DND-41 (cell line): Measurements from ENCODE around the gene ERC2.
"Not testable (repeated sequence)": the region's sequence is repeated elsewhere in the genome, so short reads cannot be mapped to it uniquely, and the experiment has no call there.

Source experiments
- ATAC-seq: fragments of 200-7000 bp; cut with Tn5 transposase; 3 replicates; pipeline ENCODE4 v1.9.1; 2021; ENCODE audit warnings: low read depth; ENCODE audit not compliant: insufficient read depth
- DNase-seq: peaks from one replicate; pipeline ENCODE4 v3.0.0-alpha.2; 2020
- H2AFZ ChIP-seq: 2 replicates; pipeline ENCODE4 v1.6.0; 2012; ENCODE audit warnings: low read depth, low read length
- H3K27ac ChIP-seq: 2 replicates; pipeline ENCODE4 v1.5.1; 2012; ENCODE audit warnings: low read length, inconsistent platforms
- H3K27me3 ChIP-seq: fragments of 200-600 bp; sonication (generic); 2 replicates; pipeline ENCODE4 v1.6.0; 2012; ENCODE audit warnings: low read length, mild to moderate bottlenecking, inconsistent platforms; ENCODE audit not compliant: insufficient read depth, poor library complexity
- H3K36me3 ChIP-seq: 2 replicates; pipeline ENCODE4 v1.5.1; 2012; ENCODE audit warnings: low read length, inconsistent platforms; ENCODE audit not compliant: insufficient read depth
- H3K4me1 ChIP-seq: 2 replicates; pipeline ENCODE4 v1.5.1; 2012; ENCODE audit warnings: mild to moderate bottlenecking, low read length; ENCODE audit not compliant: insufficient read depth
- H3K4me2 ChIP-seq: 2 replicates; pipeline ENCODE4 v1.6.0; 2012; ENCODE audit warnings: mild to moderate bottlenecking, moderate library complexity, low read length, inconsistent platforms; ENCODE audit not compliant: insufficient read depth
- H3K4me3 ChIP-seq, 2 experiments: fragments of 200-600 bp in 1 of 2; shearing (Covaris generic) in 1 of 2; 2 replicates each; pipeline ENCODE4 v1.5.1; 2012 to 2016; ENCODE audit warnings: inconsistent platforms in 2 of 2, low read length in 2 of 2, mild to moderate bottlenecking in 2 of 2, low read depth in 1 of 2, moderate library complexity in 1 of 2
- H3K79me2 ChIP-seq: 2 replicates; pipeline ENCODE4 v1.6.0; 2012; ENCODE audit warnings: low read length, inconsistent platforms; ENCODE audit not compliant: insufficient read depth
- H3K9ac ChIP-seq: 2 replicates; pipeline ENCODE4 v1.6.0; 2012; ENCODE audit warnings: low read depth, mild to moderate bottlenecking, inconsistent platforms, low read length, moderate library complexity
- H3K9me3 ChIP-seq: 2 replicates; pipeline ENCODE4 v1.5.1; 2012; ENCODE audit warnings: low read length, moderate library complexity, mild to moderate bottlenecking, inconsistent platforms; ENCODE audit not compliant: insufficient read depth, severe bottlenecking
- H4K20me1 ChIP-seq: 2 replicates; pipeline ENCODE4 v1.6.0; 2012; ENCODE audit warnings: low read length; ENCODE audit not compliant: insufficient read depth
- CTCF ChIP-seq: IDR thresholded peaks from 2 replicates; pipeline ENCODE4 v1.5.1; 2012; ENCODE audit warnings: borderline replicate concordance, low read length, moderate library complexity, mild to moderate bottlenecking; ENCODE audit not compliant: poor library complexity, severe bottlenecking; ENCODE audit errors: extremely low read depth
- EZH2 ChIP-seq: IDR thresholded peaks from 3 replicates; pipeline ENCODE4 v1.6.1; 2012; ENCODE audit warnings: borderline replicate concordance, low read depth, mild to moderate bottlenecking, moderate library complexity, low read length, inconsistent platforms; ENCODE audit not compliant: severe bottlenecking

The ERC2 gene

GRCh38 chr3:56069766-56070165 is 398.5 kb downstream of the ERC2 start:
- H3K9ac ChIP-seq = no peak overlapping the region
- DNase-seq (no peak), ATAC-seq (no peak)
- H3K27ac ChIP-seq = no peak overlapping the region
- H3K4me3 ChIP-seq = no peak overlapping the region
- no peak overlapping the region for H2AFZ ChIP-seq
- H3K79me2 ChIP-seq = no peaks in the 10 kb centered on the region
- no peaks in the 10 kb centered on the region for H3K9me3 ChIP-seq
- no peaks in the 10 kb centered on the region; the same call in 1 of the 2 replicates for H4K20me1 ChIP-seq
- no peaks in the 10 kb centered on the region for H3K4me1 ChIP-seq
- peaks cover 5% of the 10 kb centered on the region for H3K27me3 ChIP-seq
- no peaks in the 10 kb centered on the region for H3K36me3 ChIP-seq
- no peak overlapping the region for H3K4me2 ChIP-seq
- TF ChIP-seq EZH2 (no peak), CTCF (no peak)

- not testable (repeated sequence) for H2AFZ ChIP-seq, H3K4me2 ChIP-seq, H3K27me3 ChIP-seq, H3K27ac ChIP-seq, H3K4me1 ChIP-seq, ATAC-seq, DNase-seq, H3K36me3 ChIP-seq, H3K79me2 ChIP-seq, H3K9me3 ChIP-seq, H3K4me3 ChIP-seq, H3K9ac ChIP-seq, H4K20me1 ChIP-seq
These were observed 401.9 kb downstream of the ERC2 start for GRCh38 chr3:56066405-56066804.

GRCh38 chr3:56064684-56065083 is 403.6 kb downstream of the ERC2 start:
- no peaks in the 10 kb centered on the region for H3K4me1 ChIP-seq
- no peaks in the 10 kb centered on the region for H3K27me3 ChIP-seq
- DNase-seq (no peak), ATAC-seq (no peak)
- no peaks in the 10 kb centered on the region for H4K20me1 ChIP-seq
- H3K4me2 ChIP-seq = no peak overlapping the region
- TF ChIP-seq CTCF = no peak
- TF ChIP-seq EZH2 = no peak
- no peaks in the 10 kb centered on the region for H3K36me3 ChIP-seq
- no peak overlapping the region for H3K9ac ChIP-seq
- H3K4me3 ChIP-seq = no peak overlapping the region
- no peak overlapping the region for H2AFZ ChIP-seq
- H3K9me3 ChIP-seq = no peaks in the 10 kb centered on the region
- H3K27ac ChIP-seq = no peak overlapping the region
- no peaks in the 10 kb centered on the region for H3K79me2 ChIP-seq

GRCh38 chr3:56061279-56061626 is 407.0 kb downstream of the ERC2 start:
- ATAC-seq (no peak), DNase-seq (no peak)
- H4K20me1 ChIP-seq = no peaks in the 10 kb centered on the region
- no peaks in the 10 kb centered on the region for H3K27me3 ChIP-seq
- no peaks in the 10 kb centered on the region for H3K36me3 ChIP-seq
- H2AFZ ChIP-seq = no peak overlapping the region
- H3K4me1 ChIP-seq = no peaks in the 10 kb centered on the region
- no peak overlapping the region for H3K4me2 ChIP-seq
- no peak for TF ChIP-seq EZH2
- TF ChIP-seq CTCF = no peak
- no peak overlapping the region for H3K9ac ChIP-seq
- H3K79me2 ChIP-seq = no peaks in the 10 kb centered on the region
- H3K27ac ChIP-seq = no peak overlapping the region
- no peak overlapping the region for H3K4me3 ChIP-seq
- H3K9me3 ChIP-seq = no peaks in the 10 kb centered on the region
